SK-N-SH (cell line): ENCODE results near the gene GPM6B. TPM values are rescaled to one million over a fixed set of nuclear protein-coding genes. Genes with fewer than 3 reads are reported as not detected.
A peak's percentile ranks its signal among the peaks of the same experiment; 100 is the strongest.

ENCODE experiments used
- CHD2 ChIP-seq: fragments of 150-350 bp; IDR thresholded peaks from 2 replicates; pipeline ENCODE4 v1.6.1; 2018; ENCODE audit warnings: low read length; ENCODE audit not compliant: partially characterized antibody
- FOXJ3 ChIP-seq: sonication (generic); formaldehyde crosslinking; IDR thresholded peaks from 2 replicates; pipeline ENCODE4 v1.5.1; 2020; ENCODE audit warnings: mild to moderate bottlenecking, missing genetic modification reagents
- FOXM1 ChIP-seq: IDR thresholded peaks from 2 replicates; pipeline ENCODE4 v1.4.0; 2012; ENCODE audit warnings: low read depth, mild to moderate bottlenecking
- GATA2 ChIP-seq: sonication (generic); formaldehyde crosslinking; IDR thresholded peaks from 2 replicates; pipeline ENCODE4 v1.5.0; 2020; ENCODE audit warnings: mild to moderate bottlenecking, missing genetic modification reagents
- JUND ChIP-seq: IDR thresholded peaks from 2 replicates; pipeline ENCODE4 v1.4.0; 2012
- MEF2A ChIP-seq: IDR thresholded peaks from 2 replicates; pipeline ENCODE4 v1.4.0; 2012; ENCODE audit warnings: low read depth, borderline replicate concordance
- MXI1 ChIP-seq: IDR thresholded peaks from 2 replicates; pipeline ENCODE4 v1.6.1; 2012; ENCODE audit warnings: mild to moderate bottlenecking, low read depth, low read length, improper control_type of control experiment
- NRF1 ChIP-seq: IDR thresholded peaks from 2 replicates; pipeline ENCODE4 v1.6.1; 2012; ENCODE audit warnings: low read depth, mild to moderate bottlenecking, low read length
- PBX3 ChIP-seq: IDR thresholded peaks from 2 replicates; pipeline ENCODE4; 2012
- POLR2AphosphoS5 ChIP-seq: IDR thresholded peaks from 2 replicates; pipeline ENCODE4 v1.6.1; 2012; ENCODE audit warnings: low read depth, low read length
- RAD21 ChIP-seq: IDR thresholded peaks from 2 replicates; pipeline ENCODE4 v1.6.1; 2012; ENCODE audit warnings: mild to moderate bottlenecking, low read length
- RCOR1 ChIP-seq: fragments of 150-350 bp; IDR thresholded peaks from 2 replicates; pipeline ENCODE4 v1.6.1; 2017; ENCODE audit warnings: antibody characterized with exemption, low read length
- REST ChIP-seq: IDR thresholded peaks from 2 replicates; pipeline ENCODE4 v1.6.1; 2012; ENCODE audit warnings: mild to moderate bottlenecking, low read depth, low read length, moderate library complexity
- RFX5 ChIP-seq: IDR thresholded peaks from 2 replicates; pipeline ENCODE4 v1.6.1; 2012; ENCODE audit warnings: mild to moderate bottlenecking, improper control_type of control experiment, low read length
- RXRA ChIP-seq: IDR thresholded peaks from 2 replicates; pipeline ENCODE4 v1.4.0; 2012; ENCODE audit warnings: low read depth, mild to moderate bottlenecking, borderline replicate concordance
- SIN3A ChIP-seq: IDR thresholded peaks from 2 replicates; pipeline ENCODE4 v1.6.1; 2012; ENCODE audit warnings: low read depth, mild to moderate bottlenecking, low read length, moderate library complexity, borderline replicate concordance
- SMC3 ChIP-seq: IDR thresholded peaks from 2 replicates; pipeline ENCODE4 v1.6.1; 2012; ENCODE audit warnings: low read depth, low read length, improper control_type of control experiment
- USF1 ChIP-seq: IDR thresholded peaks from 2 replicates; pipeline ENCODE4 v1.4.0; 2012; ENCODE audit warnings: low read depth, borderline replicate concordance
- USF2 ChIP-seq: fragments of 150-350 bp; IDR thresholded peaks from 2 replicates; pipeline ENCODE4 v1.6.1; 2017; ENCODE audit warnings: antibody characterized with exemption, low read length, low read depth, borderline replicate concordance
- YY1 ChIP-seq: IDR thresholded peaks from 2 replicates; pipeline ENCODE4 v1.4.0; 2012; ENCODE audit warnings: low read depth, mild to moderate bottlenecking
- ZBTB33 ChIP-seq: IDR thresholded peaks from 2 replicates; pipeline ENCODE4 v1.4.0; 2012; ENCODE audit warnings: low read depth, borderline replicate concordance
- polyA plus RNA-seq, 3 experiments: library from polyadenylated mRNA; depleted of rRNA; stranded (reverse); fragments of >200 nt; gene quantifications; 2 replicates each; pipeline ENCODE4 v1.2.3, GENCODE V29; 2012

GPM6B gene
- polyA plus RNA-seq, 1 of the 3 experiments (the other 2 are of a cell fraction): 1.2 TPM

- TF ChIP-seq MEF2A (peak; percentile 96), RXRA (no peak), POLR2AphosphoS5 (peak; percentile 93), SMC3 (no peak), ZBTB33 (peak; percentile 100), CHD2 (peak; percentile 100), REST (peak; percentile 29; the same call in 1 of the 2 replicates), SIN3A (peak; percentile 95), GATA2 (CRISPR knock-in tag) (no peak), RFX5 (no peak), PBX3 (no peak), NRF1 (peak; percentile 67), USF2 (no peak), YY1 (peak; percentile 29; the same call in 1 of the 2 replicates), FOXJ3 (CRISPR knock-in tag) (peak; percentile 23; the same call in 1 of the 2 replicates), JUND (no peak), RAD21 (no peak), USF1 (no peak), RCOR1 (peak; percentile 26; the same call in 1 of the 2 replicates), FOXM1 (no peak), MXI1 (peak; percentile 90)
Observed at GRCh38 chrX:13734278-13735172, 82.4 kb downstream of the GPM6B start, which contains the start of the genes OFD1 and TRAPPC2 (continued).
